ENCODE data around the gene IPO11. TPM values are rescaled to one million over a fixed set of nuclear protein-coding genes. Genes with fewer than 3 reads are reported as not detected.

The IPO11 gene
- total and polyA plus RNA-seq, 12 donors = 7.8 to 39.3 (median 32.5) TPM

DNA sequence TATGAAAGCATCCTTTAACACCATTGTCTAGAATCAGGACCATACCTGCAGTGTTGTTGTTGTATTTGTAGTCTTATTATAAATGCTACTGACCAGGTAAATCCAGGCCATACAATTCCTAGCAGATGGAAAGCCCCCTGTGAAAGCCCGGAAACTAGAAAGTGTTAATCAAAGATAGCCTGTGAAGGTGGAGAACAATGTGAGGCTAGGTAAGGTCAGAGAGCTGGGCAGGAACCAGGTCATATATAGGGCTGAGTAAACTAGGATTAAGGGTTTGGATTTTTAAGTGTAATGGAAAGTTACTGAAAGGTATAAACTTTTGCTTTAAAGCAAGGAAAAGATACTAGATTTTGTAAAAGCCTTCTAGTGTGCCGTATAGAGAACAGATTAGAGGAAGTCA is 172.7 kb downstream of the IPO11 start:
- H3K36me3 ChIP-seq = peaks cover 0 to 14% (median 0%) of the 10 kb centered on the region in 9 donors
- TF ChIP-seq, protein P1, sequence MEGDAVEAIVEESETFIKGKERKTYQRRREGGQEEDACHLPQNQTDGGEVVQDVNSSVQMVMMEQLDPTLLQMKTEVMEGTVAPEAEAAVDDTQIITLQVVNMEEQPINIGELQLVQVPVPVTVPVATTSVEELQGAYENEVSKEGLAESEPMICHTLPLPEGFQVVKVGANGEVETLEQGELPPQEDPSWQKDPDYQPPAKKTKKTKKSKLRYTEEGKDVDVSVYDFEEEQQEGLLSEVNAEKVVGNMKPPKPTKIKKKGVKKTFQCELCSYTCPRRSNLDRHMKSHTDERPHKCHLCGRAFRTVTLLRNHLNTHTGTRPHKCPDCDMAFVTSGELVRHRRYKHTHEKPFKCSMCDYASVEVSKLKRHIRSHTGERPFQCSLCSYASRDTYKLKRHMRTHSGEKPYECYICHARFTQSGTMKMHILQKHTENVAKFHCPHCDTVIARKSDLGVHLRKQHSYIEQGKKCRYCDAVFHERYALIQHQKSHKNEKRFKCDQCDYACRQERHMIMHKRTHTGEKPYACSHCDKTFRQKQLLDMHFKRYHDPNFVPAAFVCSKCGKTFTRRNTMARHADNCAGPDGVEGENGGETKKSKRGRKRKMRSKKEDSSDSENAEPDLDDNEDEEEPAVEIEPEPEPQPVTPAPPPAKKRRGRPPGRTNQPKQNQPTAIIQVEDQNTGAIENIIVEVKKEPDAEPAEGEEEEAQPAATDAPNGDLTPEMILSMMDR (IDR thresholded peaks at IDR 0.05) = no peak
- H3K9me3 ChIP-seq = no peaks in the 10 kb centered on the region
- no peak for DNase-seq
- ATAC-seq = no peak
- peak overlapping the region in 1 of 10 donors; percentile 47 for H3K27ac ChIP-seq
- no peaks in the 10 kb centered on the region for H3K27me3 ChIP-seq
- intact Hi-C loops (cut with DNase I) = no loop called here
- no peak overlapping the region for H3K4me3 ChIP-seq
- WGBS, 2 donors = 75 to 79% methylated on average over 2 of the region's 2 CpGs
- peaks cover 0 to 22% (median 0%) of the 10 kb centered on the region in 9 donors for H3K4me1 ChIP-seq

DNA sequence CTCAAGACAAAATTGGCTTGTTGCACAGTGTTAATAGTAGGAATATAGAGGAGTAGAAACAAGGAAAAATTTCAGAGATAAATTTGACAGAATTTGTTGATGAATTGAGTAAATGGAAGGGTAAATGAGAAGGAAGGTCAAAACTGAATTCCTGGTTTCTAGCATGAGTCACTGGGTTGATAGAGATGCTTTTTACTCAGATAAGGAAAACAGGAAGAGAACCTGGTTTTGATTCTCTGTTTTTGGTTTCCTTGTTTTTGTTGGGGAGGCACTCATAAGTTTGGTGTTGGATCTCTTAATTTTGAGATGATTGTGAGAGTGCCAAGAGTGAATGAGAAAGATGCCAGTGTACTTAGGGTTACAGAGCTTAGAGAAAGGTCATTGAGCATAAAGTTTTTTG is 173.2 kb downstream of the IPO11 start:
- no peak overlapping the region for H3K4me3 ChIP-seq
- H3K9me3 ChIP-seq = no peaks in the 10 kb centered on the region
- ATAC-seq (no peak), DNase-seq (no peak)
- TF ChIP-seq, protein P1 (IDR thresholded peaks at IDR 0.05) = no peak
- H3K4me1 ChIP-seq = peaks cover 0 to 21% (median 0%) of the 10 kb centered on the region in 9 donors
- no peaks in the 10 kb centered on the region for H3K27me3 ChIP-seq
- intact Hi-C loops (cut with DNase I) = no loop called here
- peak overlapping the region in 1 of 10 donors; percentile 47 for H3K27ac ChIP-seq
- peaks cover 0 to 14% (median 0%) of the 10 kb centered on the region in 9 donors for H3K36me3 ChIP-seq

DNA sequence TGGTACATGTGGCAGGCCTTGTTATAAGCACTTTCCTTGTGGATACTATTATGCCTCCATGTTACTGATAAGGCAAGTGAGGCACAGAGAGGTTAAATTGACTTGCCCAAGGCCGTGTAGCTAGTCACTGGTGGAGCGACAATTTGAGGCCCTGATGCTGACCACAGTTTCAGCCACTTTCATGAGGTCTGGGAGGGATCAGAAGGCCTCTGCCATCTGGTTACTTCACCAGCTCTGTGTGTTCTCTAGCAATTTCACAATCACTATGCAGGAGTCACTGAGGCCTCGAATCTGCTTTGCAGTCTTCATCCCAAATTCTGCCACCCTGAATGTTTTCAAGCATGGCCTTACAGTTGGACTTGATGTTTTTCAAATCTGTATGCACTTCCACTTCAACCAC is 175.2 kb downstream of the IPO11 start:
- H3K4me3 ChIP-seq = no peak overlapping the region
- 90 to 95% methylated on average over 3 of the region's 3 CpGs for WGBS, 2 donors
- no peaks in the 10 kb centered on the region for H3K9me3 ChIP-seq
- TF ChIP-seq, protein P1 (IDR thresholded peaks at IDR 0.05) = no peak
- intact Hi-C loops (cut with DNase I) = no loop called here
- no peak overlapping the region for H3K27ac ChIP-seq
- DNase-seq (no peak), ATAC-seq (no peak)
- H3K4me1 ChIP-seq = peaks cover 0 to 15% (median 0%) of the 10 kb centered on the region in 9 donors
- H3K27me3 ChIP-seq = no peaks in the 10 kb centered on the region
- H3K36me3 ChIP-seq = peaks cover 0 to 31% (median 13%) of the 10 kb centered on the region in 9 donors

DNA sequence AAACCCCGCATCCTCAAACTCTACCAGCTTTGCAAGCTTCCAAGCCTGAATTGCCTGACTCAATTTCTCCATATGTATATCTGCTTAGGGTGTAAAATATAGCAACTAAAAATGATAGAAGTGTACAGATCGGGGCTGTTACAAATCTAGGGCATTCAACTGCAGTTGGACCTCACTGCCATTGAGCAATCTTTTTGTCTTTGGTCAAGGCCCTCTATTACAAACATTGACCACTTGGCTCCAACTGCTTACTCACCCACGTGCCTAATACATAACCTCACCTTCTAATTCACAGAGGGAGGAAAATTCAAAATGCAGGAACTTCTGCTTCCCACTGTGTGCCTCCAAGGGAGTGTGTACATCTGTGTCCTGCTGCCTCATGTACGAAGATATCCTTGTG is 176.1 kb downstream of the IPO11 start:
- intact Hi-C loops (cut with DNase I) = no loop called here
- Histone ChIP-seq H3K27ac (no peak overlapping the region), H3K4me3 (no peak overlapping the region), H3K4me1 (peaks cover 0 to 22% (median 0%) of the 10 kb centered on the region in 9 donors), H3K36me3 (peaks cover 0 to 34% (median 16%) of the 10 kb centered on the region in 9 donors), H3K9me3 (no peaks in the 10 kb centered on the region), H3K27me3 (no peaks in the 10 kb centered on the region)
- 81 to 93% methylated on average over 4 of the region's 4 CpGs for WGBS, 2 donors
- ATAC-seq = no peak
- TF ChIP-seq, protein P1 (IDR thresholded peaks at IDR 0.05) = no peak
- DNase-seq = no peak

Measured in heart right ventricle (tissue), 16 donors.